Stimulated activated CD4-positive, alpha-beta T cell treated with anti-CD3 and anti-CD28 coated beads, TNF-alpha, amount 100 ng/mL, for 1 hour (primary cell): ENCODE results near the gene ARHGEF10L.

Experiments
- DNase-seq, 3 donors: peaks; one replicate each; pipeline ENCODE4 v3.0.0-alpha.2; 2020; ENCODE audit warnings: low read depth in 3 of 3, low spot score in 1 of 3

Gene ARHGEF10L

DNA sequence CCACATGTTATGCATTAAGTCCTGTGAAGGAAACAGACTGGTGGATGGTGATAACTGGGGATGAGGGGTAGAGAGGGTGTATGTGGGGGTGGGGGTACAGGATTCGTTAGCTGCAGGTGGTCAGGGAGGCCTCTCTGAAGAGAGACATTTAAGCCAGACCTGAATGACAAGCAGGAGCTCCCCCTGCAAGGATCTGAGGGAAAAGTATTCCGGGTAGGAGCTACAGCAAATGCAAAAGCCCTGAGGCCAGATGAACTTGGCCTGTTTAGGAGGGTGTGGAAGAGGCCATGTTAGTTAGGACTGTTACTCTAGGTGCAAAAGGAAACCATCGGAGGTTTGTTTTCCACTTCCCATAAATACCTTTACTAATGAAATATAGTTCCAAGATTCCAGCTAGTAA, 9.9 kb downstream of the ARHGEF10L start:
- DNase-seq = no peak

DNA sequence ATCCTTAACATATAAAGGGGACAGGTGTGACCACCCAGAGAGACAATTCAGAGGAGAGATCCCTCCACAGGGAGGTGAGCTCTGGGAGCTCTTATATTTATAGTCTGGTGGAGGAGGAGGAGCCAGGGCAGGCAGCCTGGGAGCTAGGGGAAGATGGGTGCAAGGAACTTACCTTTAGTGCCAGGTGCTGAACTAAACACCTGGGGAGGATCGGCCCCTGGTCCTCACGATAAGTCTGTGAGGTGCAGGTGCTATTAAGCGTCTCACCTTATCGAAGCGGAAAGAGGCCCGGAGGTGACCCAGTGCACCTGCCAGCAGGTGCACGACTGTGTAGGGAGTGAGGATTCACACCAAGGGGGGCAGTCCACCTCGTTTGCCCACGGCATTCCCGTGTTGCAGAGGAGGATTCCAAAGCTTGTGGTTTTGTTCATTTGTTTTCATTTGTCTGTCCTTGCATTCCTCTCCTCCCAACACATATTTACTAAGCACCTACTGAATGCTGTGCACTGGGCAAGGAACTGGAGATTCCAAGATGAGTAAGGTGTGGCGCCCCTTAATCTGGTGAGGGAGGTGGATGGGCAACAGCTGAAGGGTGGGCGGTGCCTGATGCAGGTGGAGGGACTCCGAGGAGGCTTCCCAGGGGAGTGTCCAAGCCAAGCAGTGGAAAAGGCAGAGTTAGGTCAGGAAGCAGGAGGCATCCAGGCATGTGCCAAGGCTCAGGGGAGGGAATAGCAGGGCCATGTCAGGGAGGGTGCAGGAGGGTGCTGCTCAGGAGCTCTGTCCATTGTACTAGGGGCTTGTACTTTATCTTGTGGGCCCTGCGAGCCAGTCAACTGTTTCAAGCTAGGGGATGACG, 11.5 kb downstream of the ARHGEF10L start:
- DNase-seq = no peak

DNA sequence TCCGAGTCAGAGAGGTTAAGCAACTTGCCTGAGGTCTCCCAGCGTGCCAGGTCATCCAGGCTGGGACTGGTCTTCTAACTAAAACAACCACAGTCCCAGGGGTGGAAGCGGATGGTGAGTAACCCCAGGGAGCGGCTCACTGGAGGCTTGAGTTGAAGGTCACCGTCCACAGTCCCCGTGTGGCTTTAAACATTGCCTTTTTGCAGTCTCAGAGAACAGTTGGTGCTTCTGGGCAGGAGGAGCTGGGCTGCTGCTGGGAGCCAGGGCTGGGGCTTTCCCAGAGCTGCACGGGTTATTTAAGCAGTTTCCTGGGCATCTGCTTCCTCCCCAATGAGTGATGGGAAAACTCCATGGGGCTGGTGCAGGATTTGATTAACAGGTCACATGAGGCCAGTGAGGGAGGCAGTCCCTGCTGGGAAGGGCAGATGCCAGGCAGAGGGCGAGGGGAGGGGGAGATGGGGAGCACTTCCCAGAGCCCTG, 12.3 kb downstream of the ARHGEF10L start:
- DNase-seq = no peak

DNA sequence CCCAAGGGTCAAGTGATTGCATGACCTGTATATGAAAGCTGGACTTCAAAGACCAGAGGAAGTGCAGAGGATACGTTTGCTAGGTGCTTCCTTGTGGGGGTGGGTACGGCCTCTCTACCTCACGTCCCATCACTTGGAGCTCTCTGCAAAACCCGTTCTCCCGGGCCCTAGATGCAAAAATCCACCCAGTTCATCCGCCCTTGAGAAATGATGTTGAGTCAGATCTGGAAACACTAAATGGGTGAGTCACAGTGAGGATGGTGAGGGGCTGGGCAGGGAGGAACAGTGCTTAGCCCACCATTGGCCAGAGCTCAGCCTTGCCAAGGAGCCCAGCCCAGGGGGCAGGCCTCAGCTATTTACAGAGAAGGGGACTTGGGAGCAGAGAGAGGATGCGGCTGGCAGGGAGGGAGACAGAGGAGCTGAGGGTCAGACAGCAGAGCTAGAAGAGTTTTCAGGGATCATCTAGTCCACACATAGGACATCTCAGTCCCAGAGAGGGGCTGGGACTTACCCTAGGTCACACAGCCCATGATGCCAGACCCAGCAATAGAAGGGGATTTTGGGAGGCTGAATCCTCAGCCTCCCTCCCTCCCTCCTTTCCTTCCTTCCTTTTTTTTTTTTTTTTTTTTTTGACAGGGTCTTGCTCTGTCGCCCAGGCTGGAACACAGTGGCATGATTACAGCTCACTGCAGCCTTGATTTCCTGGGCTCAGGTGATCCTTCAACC, 14.6 kb downstream of the ARHGEF10L start:
- no peak for DNase-seq

DNA sequence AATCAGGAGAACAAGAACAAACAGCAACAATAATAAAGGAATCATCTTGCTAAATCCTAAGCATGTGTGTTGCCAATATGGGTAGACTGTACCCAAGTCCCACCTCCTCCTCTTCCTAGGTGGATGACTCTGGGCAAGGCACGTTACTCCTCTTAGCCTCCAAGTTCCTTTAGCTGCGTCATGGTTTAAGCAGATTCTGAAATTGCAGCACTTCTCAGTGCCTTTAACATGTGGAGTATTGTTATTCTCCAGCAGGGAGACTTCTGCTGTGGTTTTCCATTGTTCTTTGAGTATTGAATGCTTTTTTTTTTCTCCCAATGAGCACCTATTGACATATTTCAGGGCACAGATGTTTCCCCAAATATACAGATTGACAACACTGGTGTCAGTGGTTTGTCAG, 15.5 kb downstream of the ARHGEF10L start:
- DNase-seq = no peak

DNA sequence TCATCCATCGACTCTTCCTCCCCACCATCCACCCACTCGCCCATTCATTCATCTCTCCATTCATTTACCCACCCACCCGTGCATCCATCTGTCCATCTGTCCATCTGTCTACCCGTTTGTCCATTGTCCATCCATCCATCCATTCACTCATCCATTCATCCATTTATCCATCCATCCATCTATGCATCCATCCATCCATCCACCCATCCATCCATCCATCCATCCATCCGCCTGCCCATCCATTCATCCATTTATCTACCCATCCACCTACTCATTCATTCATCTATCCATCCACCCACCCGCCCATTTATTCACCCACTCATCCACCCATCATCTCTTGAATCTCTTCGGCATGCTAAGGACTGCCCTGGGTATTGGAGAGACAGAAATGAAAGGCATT, 18.5 kb downstream of the ARHGEF10L start:
- no peak for DNase-seq

DNA sequence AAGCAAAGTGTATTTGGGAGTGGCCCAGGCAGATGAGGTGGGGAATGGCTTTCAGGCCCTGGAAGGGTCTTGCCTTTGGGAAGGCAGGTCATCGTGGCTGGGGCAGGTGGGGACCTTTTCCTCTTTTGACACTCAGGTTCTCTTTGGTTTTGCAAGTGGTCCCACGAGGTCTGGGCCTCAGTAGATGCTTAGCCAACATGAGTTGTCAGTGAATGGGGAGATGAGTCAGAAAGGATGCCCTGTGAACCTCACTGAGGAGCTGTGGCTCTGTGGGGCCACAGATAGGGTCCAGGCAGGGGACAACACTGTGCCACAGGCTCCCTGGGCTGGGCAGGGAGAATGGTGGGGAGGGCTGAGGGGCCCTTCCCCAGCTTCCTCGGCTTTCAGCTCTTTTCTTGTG, 19.0 kb downstream of the ARHGEF10L start:
- no peak for DNase-seq

DNA sequence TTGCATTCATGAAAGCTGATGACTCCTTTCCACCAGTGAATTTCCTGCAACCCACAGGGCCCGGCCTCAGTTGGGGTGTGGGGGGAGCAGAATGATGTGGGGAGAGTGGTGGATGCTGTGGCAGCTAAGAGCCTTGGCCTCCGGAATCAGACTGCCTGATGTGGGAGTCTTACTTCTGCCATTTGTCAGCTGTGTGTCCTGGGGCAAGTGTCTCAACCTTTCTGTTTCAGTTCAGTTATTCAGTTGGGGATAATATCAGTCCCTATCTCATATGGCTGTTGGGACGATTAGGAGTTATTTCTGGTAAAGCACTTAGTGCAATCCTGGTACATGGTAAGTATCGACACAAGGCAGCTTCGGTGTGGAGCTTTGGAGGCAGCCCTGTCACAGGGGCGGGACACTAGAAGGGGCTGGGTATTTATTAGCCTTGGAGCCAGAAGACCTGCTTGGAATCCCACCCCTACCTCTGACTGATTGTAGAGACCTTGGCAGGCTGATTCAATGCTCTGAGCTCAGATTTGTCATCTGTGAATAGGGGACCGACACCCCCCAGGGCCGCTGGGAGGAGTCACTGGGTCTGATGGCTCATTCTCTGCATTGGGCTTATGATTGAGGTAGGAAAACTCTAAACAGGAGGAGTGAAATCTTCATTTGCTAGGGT, 19.6 kb downstream of the ARHGEF10L start:
- no peak for DNase-seq

DNA sequence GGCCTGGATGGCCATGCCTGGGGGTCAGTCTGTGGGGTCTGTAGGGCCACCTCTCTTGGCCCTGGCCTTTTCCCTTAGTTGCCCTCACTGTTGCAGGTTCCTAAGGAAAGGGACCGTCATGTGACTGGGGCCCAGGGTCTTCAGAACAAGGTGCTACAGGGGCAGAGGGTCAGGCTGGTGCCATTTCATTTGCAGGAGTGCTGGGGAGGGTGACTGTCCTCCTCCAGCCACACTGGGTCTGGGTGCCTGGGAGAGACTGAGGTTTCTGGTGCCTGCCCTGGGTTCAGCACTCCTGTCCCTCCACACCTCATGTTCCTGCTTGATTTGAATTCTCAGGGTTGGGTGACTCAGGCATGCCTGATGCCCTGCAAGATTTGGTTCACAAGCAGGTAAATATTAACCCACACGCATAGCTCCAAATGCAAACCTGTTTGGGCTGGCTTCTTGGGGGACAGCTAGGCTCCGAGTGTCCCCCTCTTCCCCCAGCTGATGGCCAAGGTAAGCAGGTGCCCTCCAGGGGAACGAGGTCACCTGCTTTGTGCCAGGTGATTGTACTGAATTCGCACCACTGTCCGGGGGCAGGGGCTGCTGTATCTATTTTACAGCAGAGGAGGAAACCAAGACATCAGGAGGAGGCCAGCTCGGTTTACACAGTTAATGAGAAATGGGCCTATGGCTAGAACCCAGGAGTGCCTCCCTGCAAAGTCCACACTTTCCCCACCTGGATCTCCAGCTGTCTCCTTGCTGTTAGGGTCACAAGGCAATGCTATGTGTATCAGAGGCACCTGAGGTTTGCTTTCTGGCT, 20.3 kb downstream of the ARHGEF10L start:
- DNase-seq = no peak

DNA sequence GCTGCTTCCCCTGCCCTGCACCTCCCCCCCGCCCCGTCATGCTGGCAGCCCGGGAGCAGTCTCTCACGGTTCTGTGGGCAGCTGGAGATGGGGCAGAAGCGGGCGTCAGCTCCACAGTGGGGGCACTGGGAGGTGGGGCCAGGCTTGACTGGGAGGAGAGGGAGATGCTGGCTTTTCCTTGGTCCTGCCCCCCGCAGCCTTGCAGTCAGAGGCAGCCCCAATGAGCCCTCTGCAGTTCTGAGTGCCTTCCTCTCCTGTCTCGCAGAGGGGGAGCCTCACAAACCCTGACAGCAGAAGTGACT, 21.7 kb downstream of the ARHGEF10L start:
- DNase-seq = no peak

DNA sequence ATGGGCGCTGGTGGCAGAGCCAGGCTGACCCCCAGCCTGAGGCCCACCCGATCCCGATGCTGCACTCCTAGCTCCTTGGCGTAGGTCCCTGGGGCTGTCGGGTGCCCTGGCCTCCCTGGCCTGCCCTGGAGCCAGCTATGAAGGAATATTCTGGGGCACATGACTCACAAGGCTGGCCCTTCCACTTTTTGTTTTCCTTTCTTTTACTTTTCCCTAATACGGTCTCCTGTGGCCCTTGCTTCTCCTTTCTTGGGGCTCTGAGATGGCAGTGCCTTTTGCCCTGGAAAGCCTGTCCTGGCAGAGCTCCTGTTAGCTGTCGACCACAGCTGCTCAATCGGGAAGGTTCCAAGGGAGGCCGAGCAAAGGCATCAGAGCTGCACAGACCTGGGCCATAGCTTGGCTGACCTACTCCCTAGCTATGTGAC, 22.1 kb downstream of the ARHGEF10L start:
- no peak for DNase-seq

DNA sequence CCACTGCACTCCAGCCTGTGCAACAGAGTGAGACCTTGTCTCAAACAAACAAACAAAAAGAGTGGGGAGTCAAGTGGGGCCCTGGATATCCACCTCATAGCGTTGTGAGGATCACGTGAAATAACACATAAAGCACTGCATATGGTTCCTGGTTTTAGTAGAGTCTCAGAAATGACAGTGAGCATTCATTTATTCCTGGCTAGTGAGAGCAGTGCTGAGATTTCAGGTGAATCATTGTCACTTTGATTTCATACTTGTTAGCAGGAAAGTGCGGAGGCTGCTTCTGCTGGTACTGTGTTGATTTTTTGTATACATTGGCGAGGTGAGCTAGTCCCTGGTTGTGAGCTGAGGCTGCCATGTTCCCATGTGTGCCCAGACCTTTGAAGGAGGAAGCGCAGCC, 22.9 kb downstream of the ARHGEF10L start:
- DNase-seq = no peak

DNA sequence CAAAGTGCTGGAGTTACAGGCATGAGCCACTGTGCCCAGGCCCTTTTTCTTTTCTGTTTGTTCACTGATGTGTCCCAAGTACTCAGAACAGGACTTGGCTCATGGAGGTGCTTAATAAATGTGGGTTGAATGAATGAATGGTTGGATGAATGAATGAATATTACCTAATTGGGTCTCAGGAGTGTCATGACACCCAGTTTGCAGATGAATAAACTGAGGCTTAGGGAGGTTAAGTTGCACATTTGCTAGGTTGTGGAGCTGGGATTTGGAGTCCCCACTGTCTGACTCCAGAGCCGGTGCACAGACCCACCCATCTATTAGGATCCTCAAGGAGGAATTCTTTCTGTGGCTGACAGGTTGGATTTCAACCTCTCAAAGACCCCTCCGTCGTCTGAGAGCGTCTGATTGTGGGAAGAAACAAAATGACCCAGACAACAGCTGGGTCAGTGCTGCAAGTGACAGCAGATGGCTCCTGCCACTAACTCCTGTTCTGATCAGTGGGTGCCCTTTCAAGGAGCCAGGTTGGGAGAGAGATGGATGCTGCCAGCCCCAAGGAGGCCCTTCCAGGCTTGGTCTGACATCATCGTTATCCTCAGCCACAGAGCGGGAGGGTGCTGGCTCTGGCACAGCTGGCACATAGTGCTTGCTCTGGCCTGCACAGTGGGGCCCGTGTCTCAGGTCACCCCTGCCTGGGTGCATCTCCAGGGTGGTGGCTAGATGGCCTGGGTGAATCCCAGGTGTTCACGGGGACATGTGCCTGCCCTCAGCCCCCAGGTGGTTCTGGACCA, 24.2 kb downstream of the ARHGEF10L start:
- no peak for DNase-seq

DNA sequence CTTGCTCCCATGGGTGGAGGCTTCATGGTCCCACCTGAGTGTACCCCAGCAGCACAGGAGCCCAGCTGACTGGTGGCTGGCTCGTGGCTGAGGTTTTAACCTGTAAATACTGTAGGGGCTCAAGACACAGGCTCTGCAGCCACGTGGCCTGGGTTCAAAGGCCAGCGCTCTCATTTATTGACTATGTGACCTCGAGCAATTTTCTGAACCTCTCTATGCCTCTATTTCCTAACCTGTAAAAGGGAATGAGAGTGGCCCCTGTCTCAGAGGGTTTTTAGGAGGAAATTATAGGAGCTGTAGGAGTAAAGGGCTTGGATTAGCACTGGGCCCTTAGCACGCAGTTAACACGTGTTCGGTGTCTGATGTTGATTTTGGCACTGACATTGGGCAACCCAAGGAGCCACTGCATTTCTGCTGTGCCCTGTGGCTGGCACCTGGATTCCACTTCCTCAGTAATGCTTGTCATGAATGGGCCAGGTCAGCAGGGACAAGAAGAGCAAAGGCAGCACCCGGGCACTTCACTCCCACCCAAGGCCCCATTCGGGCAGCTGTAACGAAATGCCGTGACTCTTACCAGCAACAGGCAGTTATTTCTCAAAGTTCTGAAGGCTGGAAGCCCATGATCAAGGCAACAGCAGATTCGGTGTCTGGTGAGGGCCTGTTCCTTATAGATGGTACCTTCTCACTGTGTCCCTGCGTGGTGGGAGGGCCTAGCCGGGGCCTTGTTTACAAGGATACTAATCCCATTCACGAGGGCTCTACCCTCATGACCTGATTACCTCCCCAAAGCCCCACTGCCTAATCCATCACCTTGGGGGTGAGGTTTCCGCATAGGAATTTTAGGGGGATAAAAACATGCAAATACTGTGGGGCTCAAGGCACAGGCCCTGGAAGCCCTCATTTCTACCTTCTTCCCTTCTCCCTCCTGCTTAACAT, 25.2 kb downstream of the ARHGEF10L start:
- DNase-seq = no peak

DNA sequence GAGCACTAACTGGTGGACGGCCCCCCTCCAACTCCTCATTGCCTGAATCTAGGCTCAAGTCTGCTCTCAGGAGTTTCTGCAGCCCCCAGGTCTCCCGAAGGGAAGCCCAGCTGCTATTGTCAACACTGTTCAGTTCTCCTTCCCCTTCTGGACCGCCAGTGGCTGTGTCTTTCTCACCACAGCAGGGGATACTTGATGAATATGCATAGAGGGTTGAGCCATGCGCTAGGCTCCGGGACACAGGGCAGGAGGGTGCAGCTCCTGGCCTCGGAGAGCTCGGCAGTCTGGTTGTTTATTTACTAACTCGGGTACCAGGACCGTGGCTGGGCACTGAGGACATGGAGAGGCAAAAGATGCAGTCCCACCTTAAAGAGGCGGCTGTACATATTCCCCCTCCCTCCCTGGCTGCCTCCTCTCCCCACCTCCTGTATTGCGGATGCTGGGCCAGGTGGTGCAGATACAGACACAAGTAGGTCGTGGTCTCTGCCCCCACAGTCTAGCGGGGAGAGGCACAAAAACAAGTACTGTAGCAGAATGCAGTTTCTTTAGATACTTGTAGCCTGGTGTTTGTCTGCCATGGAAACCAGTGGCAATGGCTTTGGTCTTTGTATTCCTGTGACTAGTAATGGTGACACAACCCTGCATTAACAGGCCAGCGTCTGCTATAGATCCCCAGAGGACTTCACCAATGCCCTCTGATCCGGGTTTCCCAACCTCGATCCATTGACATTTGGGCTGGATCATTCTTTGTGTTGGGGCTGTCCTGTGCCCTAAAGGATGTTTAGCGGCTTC, 26.2 kb downstream of the ARHGEF10L start:
- no peak for DNase-seq

DNA sequence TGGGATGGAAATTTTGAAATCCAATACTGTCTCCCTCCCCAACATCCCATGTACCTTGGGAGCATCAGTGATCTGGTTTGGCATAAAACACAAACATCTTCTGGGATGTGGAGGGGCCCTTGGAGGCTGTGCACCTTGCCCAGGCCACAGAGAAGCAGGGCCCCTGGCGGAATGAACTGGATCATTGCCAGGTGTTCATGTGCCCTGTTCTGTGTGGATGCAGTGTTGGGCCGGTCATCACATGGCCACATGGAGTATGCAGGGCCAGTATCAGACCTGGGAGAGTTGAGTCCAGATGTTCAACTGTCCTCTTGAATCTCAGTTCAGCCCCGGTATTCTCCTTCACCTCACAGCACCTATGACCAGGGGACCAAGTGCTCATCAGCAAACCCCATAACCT, 26.9 kb downstream of the ARHGEF10L start:
- no peak for DNase-seq

DNA sequence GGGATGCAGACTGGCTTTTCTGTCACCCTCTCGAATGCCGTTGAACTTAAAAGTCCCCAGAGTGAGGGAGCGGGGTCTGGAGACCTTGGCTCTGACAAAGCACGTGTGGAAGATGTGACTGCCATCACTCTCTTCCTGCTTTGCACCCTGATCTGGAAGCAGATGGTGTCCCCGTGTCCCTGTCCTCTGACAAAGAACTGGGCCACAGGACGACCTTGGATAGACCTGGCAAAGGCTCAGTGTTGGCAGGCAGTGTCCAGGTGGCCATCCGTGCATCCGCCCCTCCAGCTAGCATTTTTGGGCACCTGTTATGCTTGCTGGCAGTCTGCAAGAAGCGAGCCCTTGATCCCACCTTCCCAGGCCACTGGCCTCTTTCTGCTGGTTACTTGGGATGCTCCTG, 27.4 kb downstream of the ARHGEF10L start:
- no peak for DNase-seq

DNA sequence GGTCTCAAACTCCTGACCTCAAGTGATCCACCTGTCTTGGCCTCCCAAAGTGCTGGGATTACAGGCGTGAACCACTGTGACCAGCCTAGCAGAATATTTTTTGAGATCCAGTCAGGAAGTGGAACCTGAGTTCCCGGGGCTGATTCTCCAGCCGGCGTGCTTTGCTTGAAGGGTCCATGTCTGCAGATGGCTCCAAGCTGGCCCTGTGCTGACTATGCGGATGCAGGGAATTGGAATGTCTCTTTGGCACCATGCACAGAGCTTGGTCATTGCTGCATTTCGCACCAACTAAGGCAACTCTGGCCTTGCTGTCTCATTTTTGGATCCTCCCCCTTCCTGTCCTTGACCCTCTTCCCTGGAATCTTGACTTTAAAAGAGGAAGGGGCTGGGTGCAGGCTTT, 28.1 kb downstream of the ARHGEF10L start:
- DNase-seq = no peak
